Transverse colon (tissue), 3 donors: ENCODE results near the gene ESD.

ENCODE experiments used
- CTCF ChIP-seq, 5 experiments: fragments of 200-600 bp in 3 of 5; fragments of 450-650 bp in 2 of 5; sonication (generic) in 3 of 5; IDR thresholded peaks; 1 replicate in 2 of 5; 2 replicates in 3 of 5; pipeline ENCODE4 v1.5.1; 2016 to 2017; ENCODE audit warnings: antibody characterized with exemption in 5 of 5, inconsistent platforms in 3 of 5, mild to moderate bottlenecking in 2 of 5, moderate library complexity in 1 of 5
- EP300 ChIP-seq: sonication (generic); formaldehyde crosslinking; IDR thresholded peaks from one replicate; pipeline ENCODE4 v1.6.1; 2017; ENCODE audit warnings: antibody characterized with exemption, low read depth
- POLR2A ChIP-seq: fragments of 450-650 bp; IDR thresholded peaks from one replicate; pipeline ENCODE4 v1.6.1; 2016; ENCODE audit warnings: antibody characterized with exemption, mild to moderate bottlenecking, moderate library complexity

DNA sequence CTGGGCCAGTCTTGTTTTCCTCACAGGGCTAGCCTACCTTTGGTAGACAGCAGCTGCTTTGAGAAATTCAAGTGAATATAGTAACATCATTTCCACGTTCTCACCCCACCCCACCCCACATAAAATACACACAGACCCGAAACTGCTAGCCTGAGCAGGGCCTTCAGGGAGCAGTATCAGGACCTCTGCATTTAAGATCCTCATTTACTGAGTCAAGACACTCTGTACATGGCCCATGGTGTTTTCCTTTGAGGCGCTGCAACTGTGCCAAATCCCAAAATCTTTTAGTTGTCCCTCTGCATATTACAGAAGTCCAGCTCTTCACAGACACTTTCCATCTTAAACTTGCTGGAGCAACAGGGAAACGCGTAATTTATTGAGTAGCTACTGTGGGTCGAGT, 43.0 kb downstream of the ESD start:
- no peak for TF ChIP-seq CTCF (IDR thresholded peaks at IDR 0.05)
- TF ChIP-seq EP300, result no peak
- no peak for TF ChIP-seq POLR2A
